SK-N-SH (cell line): ENCODE results near the gene TRPM3.
A peak's percentile ranks its signal among the peaks of the same experiment; 100 is the strongest.

Experiments
- REST ChIP-seq: IDR thresholded peaks from 2 replicates; pipeline ENCODE4 v1.6.1; 2012; ENCODE audit warnings: mild to moderate bottlenecking, low read depth, low read length, moderate library complexity
- TF ChIP-seq, protein P1 (sequence below): fragments of 200-600 bp; sonication (generic); IDR thresholded peaks from 2 replicates; pipeline ENCODE4 v1.6.1; 2017; ENCODE audit warnings: antibody characterized with exemption, mild to moderate bottlenecking, moderate library complexity

- 0 out of 2 replicates have a peak, but pooled peaks have one; percentile 18 for TF ChIP-seq REST
- TF ChIP-seq, protein P1, sequence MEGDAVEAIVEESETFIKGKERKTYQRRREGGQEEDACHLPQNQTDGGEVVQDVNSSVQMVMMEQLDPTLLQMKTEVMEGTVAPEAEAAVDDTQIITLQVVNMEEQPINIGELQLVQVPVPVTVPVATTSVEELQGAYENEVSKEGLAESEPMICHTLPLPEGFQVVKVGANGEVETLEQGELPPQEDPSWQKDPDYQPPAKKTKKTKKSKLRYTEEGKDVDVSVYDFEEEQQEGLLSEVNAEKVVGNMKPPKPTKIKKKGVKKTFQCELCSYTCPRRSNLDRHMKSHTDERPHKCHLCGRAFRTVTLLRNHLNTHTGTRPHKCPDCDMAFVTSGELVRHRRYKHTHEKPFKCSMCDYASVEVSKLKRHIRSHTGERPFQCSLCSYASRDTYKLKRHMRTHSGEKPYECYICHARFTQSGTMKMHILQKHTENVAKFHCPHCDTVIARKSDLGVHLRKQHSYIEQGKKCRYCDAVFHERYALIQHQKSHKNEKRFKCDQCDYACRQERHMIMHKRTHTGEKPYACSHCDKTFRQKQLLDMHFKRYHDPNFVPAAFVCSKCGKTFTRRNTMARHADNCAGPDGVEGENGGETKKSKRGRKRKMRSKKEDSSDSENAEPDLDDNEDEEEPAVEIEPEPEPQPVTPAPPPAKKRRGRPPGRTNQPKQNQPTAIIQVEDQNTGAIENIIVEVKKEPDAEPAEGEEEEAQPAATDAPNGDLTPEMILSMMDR: peak; percentile 78
These were observed 636.9 kb downstream of the TRPM3 start for GRCh38 chr9:70484232-70485130.
